HG03039 (cell line): Measurements from ENCODE around the gene ANXA5.

Experiments
- ATAC-seq: cut with Tn5 transposase; IDR thresholded peaks from one replicate; pipeline ENCODE4 v1.9.1; 2021; ENCODE audit warnings: mild to moderate bottlenecking, moderate library complexity; ENCODE audit not compliant: unreplicated experiment

The ANXA5 gene

GRCh38 chr4:121712001-121712651, 15.3 kb upstream of the ANXA5 start:
- no peak for ATAC-seq

- ATAC-seq, result peak; percentile 92
Observed at GRCh38 chr4:121711263-121712000, 14.7 kb upstream of the ANXA5 start.

- peak; percentile 41 for ATAC-seq
Observed at GRCh38 chr4:121709766-121710405, 13.1 kb upstream of the ANXA5 start.

DNA sequence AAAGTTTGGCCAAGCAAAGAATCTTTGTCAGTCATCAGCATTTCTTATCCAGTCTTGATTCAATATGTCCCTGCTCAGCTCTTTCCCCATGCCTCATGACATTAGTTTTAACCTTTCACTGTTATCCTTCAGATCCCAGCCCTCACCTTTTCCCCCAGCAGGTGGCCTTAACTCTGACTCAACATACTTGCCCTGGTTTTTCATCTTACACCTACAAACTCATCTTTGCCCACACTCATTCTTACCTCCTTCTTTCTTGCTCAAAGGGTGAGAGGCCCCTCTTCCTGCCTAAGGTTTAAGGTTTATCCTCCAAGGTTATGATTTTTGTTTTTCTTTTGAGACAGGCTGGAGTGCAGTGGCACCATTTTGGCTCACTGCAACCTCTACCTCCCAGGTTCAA, 10.6 kb upstream of the ANXA5 start:
- ATAC-seq, result no peak

GRCh38 chr4:121706595-121707021, 9.8 kb upstream of the ANXA5 start:
- no peak for ATAC-seq

GRCh38 chr4:121705521-121705920, 8.7 kb upstream of the ANXA5 start:
- no peak for ATAC-seq

GRCh38 chr4:121702136-121702535, 5.4 kb upstream of the ANXA5 start:
- ATAC-seq, result no peak

DNA sequence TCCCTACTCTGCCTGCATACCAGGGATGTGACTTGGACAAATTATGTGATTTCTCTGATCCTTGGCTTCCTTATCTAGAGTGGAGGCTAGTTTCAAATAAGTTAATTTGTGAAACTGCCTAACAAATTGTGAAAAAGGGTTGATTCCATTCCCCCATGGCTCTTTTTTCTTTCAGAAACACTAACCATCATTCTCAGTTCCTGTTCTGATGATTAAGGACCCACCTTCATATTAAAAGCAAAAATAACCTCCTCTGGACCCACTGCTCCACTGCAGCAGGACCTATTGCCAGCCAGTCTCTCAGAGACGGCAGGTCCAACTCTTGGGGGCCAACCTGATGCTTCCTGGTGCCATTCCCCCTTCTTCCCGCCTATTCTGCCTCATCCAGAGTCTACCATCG, 4.5 kb upstream of the ANXA5 start:
- ATAC-seq, result no peak

- ATAC-seq, result no peak
Observed at GRCh38 chr4:121698236-121698671, 1.5 kb upstream of the ANXA5 start.

DNA sequence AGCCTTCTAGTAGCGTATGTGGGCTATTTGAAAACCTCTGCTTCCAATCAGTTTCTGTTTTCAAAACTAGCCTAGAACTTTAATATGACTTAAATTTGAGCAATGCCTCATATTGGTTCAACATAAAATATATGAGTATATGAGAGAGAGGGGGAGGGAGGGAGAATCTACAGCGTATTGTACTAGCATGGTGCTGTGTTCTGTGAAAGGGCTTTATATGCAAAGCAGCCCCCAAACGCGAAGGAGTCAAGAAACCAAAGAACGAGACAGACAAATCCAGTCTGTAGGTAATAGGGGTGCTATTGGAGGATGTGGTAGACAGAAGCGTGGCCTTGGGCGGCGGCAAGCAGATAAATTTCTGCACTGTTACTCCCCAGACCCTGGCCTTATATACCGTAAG, 784 bp upstream of the ANXA5 start:
- ATAC-seq, result peak; percentile 15

DNA sequence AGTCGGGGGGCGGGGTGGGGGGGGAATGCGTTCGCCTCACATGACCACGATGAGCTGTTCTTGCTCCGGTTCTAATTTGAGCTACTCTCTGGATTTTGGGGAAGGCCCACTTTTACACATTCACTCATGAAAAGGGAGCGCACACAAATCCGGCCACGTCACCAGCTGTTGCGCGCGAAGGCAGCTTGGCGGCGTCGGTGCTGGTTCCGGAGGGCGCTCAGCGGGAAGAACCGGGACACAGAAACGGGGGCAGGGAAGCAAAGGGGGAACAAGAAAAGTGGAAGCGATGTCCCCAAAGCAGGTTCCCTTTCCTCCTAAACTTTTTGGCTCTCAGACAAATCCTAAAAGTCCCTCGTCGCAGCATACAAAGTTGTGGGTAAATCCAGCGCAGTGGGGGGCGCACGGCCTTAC, 605 bp downstream of the ANXA5 start:
- ATAC-seq, result peak; percentile 24

- no peak for ATAC-seq
Observed at GRCh38 chr4:121693886-121694285, 2.9 kb downstream of the ANXA5 start.

- no peak for ATAC-seq
Observed at GRCh38 chr4:121693450-121693849, 3.3 kb downstream of the ANXA5 start.

- ATAC-seq, result no peak
Observed at GRCh38 chr4:121692261-121692660, 4.5 kb downstream of the ANXA5 start.

DNA sequence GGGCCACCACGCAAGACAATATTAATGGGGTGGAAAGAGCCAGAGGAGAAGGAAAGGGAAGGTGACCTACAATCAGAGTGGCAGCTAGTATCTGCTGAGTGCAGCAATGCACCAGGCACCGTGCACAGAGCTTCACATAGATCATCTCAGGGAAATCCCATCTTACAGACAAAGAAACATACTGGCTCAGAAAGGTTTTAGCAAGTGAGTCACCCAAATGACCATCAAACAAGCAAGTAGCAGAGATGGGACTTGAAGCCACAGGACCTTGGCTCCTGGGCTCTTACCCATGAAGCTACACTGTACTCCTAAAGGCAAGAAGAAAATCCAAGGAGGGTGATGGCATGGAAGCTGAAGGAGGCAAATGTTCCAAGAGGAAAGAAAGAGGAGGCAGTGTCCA, 6.8 kb downstream of the ANXA5 start:
- peak; percentile 58 for ATAC-seq

DNA sequence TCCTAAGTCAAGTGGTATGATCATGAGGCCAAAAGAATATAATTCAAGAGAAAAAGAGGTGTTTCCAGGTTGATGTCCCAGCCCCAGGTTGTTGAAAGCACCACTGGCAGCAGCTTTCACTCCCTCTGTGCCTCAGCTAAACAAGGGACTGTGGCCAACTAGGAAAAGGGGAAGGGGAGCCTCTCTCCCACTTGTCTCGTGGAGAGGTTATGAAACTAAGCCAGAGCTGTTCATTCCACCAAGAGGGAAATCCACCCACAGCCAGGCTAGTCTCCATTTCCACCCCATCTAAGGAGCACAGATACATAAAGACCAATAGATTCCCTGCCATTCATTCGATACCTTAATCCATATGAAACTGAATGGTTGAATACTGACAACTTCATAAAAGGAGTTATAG, 8.1 kb downstream of the ANXA5 start:
- no peak for ATAC-seq

DNA sequence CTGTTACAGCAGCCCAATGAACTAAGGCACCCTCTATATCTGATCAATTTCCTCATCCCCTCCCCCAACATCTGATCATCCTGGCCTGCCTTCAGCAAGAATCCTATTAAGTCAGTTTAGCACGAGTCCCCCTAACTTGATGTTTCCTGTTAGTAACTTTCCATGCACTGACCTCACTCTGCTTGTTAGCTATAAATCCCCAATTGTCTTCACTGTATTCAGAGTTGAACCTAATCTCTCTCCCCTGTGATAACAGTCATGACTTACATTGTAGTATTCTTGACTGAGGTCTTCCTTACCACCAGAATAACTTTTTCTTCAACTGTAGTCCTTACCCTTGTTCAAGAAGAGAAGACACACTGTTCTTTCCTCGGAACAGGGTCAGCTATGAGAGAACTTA, 8.5 kb downstream of the ANXA5 start:
- ATAC-seq, result no peak

DNA sequence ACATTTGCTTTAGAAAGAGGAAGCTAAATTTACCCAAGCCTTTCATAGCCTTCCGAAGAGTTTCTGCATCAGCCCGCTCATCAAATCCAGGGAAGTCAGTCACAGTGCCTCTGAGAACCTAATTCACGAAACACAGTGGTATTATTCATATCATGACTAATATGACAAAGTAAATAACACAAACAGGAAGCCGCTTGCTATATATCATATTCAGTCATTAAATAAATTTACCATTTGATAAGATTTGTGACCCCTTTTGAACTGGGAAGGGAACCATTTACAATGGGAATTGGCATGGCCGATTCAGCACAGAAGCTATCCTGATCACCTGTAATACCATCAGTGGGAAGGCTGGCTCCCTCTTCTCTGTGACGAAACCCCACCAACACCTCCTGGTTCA, 10.5 kb downstream of the ANXA5 start:
- no peak for ATAC-seq

DNA sequence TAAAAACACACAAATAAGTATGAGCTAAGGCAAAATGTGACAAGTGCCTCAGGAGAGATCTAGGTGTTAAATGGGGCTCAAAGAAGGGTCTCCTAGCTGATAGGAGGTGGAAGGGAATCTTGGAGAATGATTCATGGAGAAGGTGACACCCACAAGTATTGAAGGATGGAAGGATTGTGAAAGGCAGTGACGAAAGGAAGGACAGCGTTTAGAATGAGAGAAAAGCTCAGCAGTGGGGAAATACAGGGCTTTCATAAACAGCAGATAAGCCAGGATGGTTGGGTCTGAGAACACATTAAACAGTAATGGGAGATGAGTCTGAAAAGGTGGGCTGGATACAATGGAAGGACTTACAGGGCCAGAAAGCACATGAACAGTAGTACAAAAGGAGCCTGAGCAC, 11.5 kb downstream of the ANXA5 start:
- no peak for ATAC-seq

DNA sequence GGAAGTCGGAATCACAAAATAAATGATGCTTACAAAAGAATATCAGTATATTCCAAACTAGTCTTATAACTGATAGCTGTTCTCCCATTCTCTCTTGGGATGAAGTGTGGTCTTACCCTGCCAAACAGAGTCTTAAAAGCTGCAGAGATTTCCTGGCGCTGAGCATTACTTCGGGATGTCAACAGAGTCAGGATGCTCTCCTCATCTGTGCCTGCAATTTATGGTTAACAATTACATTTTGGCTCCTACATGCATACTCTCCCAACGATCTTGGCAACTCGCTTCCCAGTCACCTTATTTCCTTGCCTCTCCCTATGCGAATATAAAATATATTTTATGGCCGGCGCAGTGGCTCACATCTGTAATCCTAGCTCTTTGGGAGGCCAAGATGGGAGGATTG, 12.2 kb downstream of the ANXA5 start:
- no peak for ATAC-seq

DNA sequence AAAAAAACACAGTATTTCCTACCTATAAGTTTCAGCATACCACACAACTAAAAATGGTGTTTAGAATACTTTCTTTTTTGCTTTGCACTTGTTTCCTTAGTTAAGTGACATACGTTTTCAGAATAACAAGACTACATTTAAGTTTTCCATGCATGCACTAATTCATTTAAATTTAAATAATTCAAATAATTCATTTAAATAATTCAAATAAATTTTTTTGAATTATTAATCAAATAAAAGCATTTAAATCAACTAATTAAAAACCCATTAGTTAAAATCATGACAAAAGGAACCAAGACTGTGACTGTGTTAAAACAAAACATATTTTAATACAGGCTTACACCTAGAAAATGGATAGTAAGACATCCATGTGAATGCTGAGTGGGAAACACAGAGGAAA, 12.8 kb downstream of the ANXA5 start:
- no peak for ATAC-seq

DNA sequence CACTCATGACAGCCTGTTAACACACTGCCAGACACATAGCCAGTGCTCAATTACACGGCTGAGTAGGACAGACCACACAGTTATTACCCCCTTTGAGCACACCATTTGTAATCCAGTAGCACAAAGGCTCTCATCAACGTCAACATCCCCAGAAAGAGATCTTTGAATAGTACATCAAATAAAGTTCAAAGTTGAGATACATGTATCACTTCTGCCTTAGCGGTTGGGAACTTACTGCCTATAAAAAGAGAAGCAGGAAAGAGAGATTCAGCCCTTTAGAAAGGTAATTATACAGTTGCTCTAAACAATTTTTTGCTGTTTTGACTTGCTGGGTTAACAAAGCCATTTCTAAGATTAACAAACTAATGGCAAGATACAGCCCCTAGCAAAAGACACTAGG, 16.2 kb downstream of the ANXA5 start:
- no peak for ATAC-seq
